Inflammatory macrophage treated with lipopolysaccharide for 4 hours (primary cell): ENCODE results near the gene CRCP.

Experiments used
- DNase-seq: peaks from one replicate; pipeline ENCODE4 v3.0.0-alpha.2; 2020

Gene CRCP

GRCh38 chr7:66198469-66198868 is 83.8 kb downstream of the CRCP start:
- no peak for DNase-seq

GRCh38 chr7:66198956-66199355 is 84.3 kb downstream of the CRCP start:
- no peak for DNase-seq

- DNase-seq: no peak
These were observed 87.8 kb downstream of the CRCP start for GRCh38 chr7:66202441-66202840.
